Lower leg skin (tissue), 3 donors: ENCODE results near the gene CTDSP2.

Experiments
- POLR2A ChIP-seq, 2 donors: fragments of 450-650 bp; IDR thresholded peaks; one replicate each; pipeline ENCODE4 v1.6.1; 2016 to 2017; ENCODE audit warnings: antibody characterized with exemption in 2 of 2, mild to moderate bottlenecking in 1 of 2, moderate library complexity in 1 of 2
- TF ChIP-seq, protein P1 (sequence below), 3 donors: fragments of 450-650 bp; IDR thresholded peaks; one replicate each; pipeline ENCODE4 v1.5.1; 2016; ENCODE audit warnings: antibody characterized with exemption in 3 of 3, mild to moderate bottlenecking in 3 of 3, moderate library complexity in 2 of 3

DNA sequence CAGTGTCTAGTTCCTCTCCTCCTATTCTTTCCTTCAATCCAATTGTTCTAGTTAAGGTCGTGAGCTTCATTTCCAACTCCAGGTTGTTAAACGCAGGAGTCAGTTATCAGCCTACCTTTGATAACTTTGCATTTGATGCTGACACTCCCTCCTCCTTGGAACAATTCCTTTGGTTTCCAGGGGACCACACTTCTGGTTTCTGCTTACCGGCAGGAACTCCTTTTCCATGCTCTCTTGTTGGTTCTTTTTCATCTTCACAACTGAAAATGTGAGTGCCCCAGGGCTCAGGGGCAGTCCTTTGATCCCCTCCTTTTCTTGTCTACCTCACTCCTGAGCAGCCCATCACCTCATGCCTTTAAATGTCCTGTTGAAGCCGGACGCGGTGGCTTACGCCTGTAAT lies 69.2 kb downstream of the CTDSP2 start:
- no peak for TF ChIP-seq POLR2A (IDR thresholded peaks at IDR 0.05)
- TF ChIP-seq, protein P1, sequence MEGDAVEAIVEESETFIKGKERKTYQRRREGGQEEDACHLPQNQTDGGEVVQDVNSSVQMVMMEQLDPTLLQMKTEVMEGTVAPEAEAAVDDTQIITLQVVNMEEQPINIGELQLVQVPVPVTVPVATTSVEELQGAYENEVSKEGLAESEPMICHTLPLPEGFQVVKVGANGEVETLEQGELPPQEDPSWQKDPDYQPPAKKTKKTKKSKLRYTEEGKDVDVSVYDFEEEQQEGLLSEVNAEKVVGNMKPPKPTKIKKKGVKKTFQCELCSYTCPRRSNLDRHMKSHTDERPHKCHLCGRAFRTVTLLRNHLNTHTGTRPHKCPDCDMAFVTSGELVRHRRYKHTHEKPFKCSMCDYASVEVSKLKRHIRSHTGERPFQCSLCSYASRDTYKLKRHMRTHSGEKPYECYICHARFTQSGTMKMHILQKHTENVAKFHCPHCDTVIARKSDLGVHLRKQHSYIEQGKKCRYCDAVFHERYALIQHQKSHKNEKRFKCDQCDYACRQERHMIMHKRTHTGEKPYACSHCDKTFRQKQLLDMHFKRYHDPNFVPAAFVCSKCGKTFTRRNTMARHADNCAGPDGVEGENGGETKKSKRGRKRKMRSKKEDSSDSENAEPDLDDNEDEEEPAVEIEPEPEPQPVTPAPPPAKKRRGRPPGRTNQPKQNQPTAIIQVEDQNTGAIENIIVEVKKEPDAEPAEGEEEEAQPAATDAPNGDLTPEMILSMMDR (IDR thresholded peaks at IDR 0.05) = no peak
